Gastrocnemius medialis (tissue), 4 donors: ENCODE data around the gene GALR1. TPM values are rescaled to one million over a fixed set of nuclear protein-coding genes. Genes with fewer than 3 reads are reported as not detected.
A peak's percentile ranks its signal among the peaks of the same experiment; 100 is the strongest.
"Not testable (repeated sequence)": the region's sequence is repeated elsewhere in the genome, so short reads cannot be mapped to it uniquely, and the experiment has no call there.

Experiments
- ATAC-seq, 2 donors: fragments of 150-250 bp; one replicate each; pipeline ENCODE4 v1.9.1; 2016
- DNase-seq, 2 donors: peaks; one replicate each; pipeline ENCODE4 v3.0.0-alpha.2; 2019
- H3K27ac ChIP-seq, 4 donors: fragments of 200-600 bp; sonication (generic); 1 replicate in 1 of 4; 2 replicates in 3 of 4; pipeline ENCODE4 v1.5.1; 2016 to 2018; ENCODE audit warnings: mild to moderate bottlenecking in 2 of 4, moderate library complexity in 1 of 4
- H3K27me3 ChIP-seq, 3 donors: fragments of 200-600 bp; sonication (generic) in 2 of 3; 1 replicate in 1 of 3; 2 replicates in 2 of 3; pipeline versions ENCODE4 v1.5.1 to v1.6.0; 2016 to 2019; ENCODE audit warnings: mild to moderate bottlenecking in 1 of 3, moderate library complexity in 1 of 3
- H3K36me3 ChIP-seq, 2 donors: fragments of 200-600 bp; sonication (generic) in 1 of 2; one replicate each; pipeline ENCODE4 v1.5.1; 2017 to 2018
- H3K4me1 ChIP-seq, 2 donors: fragments of 200-600 bp; sonication (generic) in 1 of 2; one replicate each; pipeline ENCODE4 v1.5.1; 2016 to 2017; ENCODE audit warnings: mild to moderate bottlenecking in 2 of 2
- H3K4me3 ChIP-seq, 4 donors: fragments of 200-600 bp; sonication (generic) in 3 of 4; 1 replicate in 1 of 4; 2 replicates in 3 of 4; pipeline ENCODE4 v1.5.1; 2016 to 2019; ENCODE audit warnings: mild to moderate bottlenecking in 2 of 4
- H3K9me3 ChIP-seq, 3 donors: fragments of 200-600 bp; sonication (generic) in 2 of 3; 1 replicate in 1 of 3; 2 replicates in 2 of 3; pipeline ENCODE4 v1.5.1; 2016 to 2019
- CTCF ChIP-seq, 5 experiments: fragments of 450-650 bp in 3 of 5; fragments of 200-600 bp in 2 of 5; sonication (generic) in 2 of 5; IDR thresholded peaks in 4 of 5; conservative IDR thresholded peaks in 1 of 5; 1 replicate in 4 of 5; 2 replicates in 1 of 5; pipeline ENCODE4 v1.5.1; 2016 to 2019; ENCODE audit warnings: antibody characterized with exemption in 5 of 5, mild to moderate bottlenecking in 3 of 5, moderate library complexity in 3 of 5
- POLR2A ChIP-seq, 2 donors: fragments of 450-650 bp; IDR thresholded peaks; one replicate each; pipeline ENCODE4 v1.6.1; 2017; ENCODE audit warnings: antibody characterized with exemption in 2 of 2, mild to moderate bottlenecking in 2 of 2, moderate library complexity in 2 of 2
- in situ Hi-C, 4 donors: fragments of 200-750 bp; cut with MboI; loops; one replicate each; pipeline versions ENCODE4 v1.15.0 to v1.8.0; 2017; ENCODE audit warnings: low sequenced_read_pairs in 4 of 4
- intact Hi-C: fragments of 100-400 bp; cut with DNase I; formaldehyde crosslinking; loops from one replicate; pipeline ENCODE4 v1.15.1; 2023; ENCODE audit warnings: low total_unique reads
- total RNA-seq, 4 donors: library from RNA; depleted of rRNA; stranded (reverse); fragments of >200 nt; gene quantifications; one replicate each; pipeline versions ENCODE4 v1.1.0 to v1.2.3, GENCODE V29; 2016

The GALR1 gene
- total RNA-seq, 4 donors from 2014 or later = not detected

- H3K27ac ChIP-seq = no peak overlapping the region
- in situ Hi-C loops = loop anchor here in 2 of 4 donors (25.0 kb wide), 2 partner anchors 160 to 235 kb away; no protein-coding TSS in a partner anchor
- TF ChIP-seq POLR2A (IDR thresholded peaks at IDR 0.05) = no peak
- H3K27me3 ChIP-seq = peaks cover 0 to 2% (median 0%) of the 10 kb centered on the region in 3 donors
- no peaks in the 10 kb centered on the region for H3K36me3 ChIP-seq
- intact Hi-C loops = loop anchor here (10.0 kb wide), 1 partner anchor 48 kb away; no protein-coding TSS in a partner anchor
- no peak for ATAC-seq
- no peaks in the 10 kb centered on the region for H3K4me1 ChIP-seq
- H3K4me3 ChIP-seq = no peak overlapping the region
- H3K9me3 ChIP-seq = no peaks in the 10 kb centered on the region
- no peak for DNase-seq
Measured at GRCh38 chr18:77222464-77222863, 27.2 kb upstream of the GALR1 start.

- no peak overlapping the region for H3K4me3 ChIP-seq
- no peak for TF ChIP-seq CTCF (IDR thresholded peaks at IDR 0.05 in 4 of 5, conservative IDR thresholded peaks at IDR 0.05 in 1 of 5)
- no peak for TF ChIP-seq POLR2A (IDR thresholded peaks at IDR 0.05)
- ATAC-seq (no peak), DNase-seq (no peak)
- no peaks in the 10 kb centered on the region for H3K9me3 ChIP-seq
- no peaks in the 10 kb centered on the region for H3K36me3 ChIP-seq
- in situ Hi-C loops (loop anchor here in 2 of 4 donors (25.0 kb wide), 2 partner anchors 161 to 236 kb away; no protein-coding TSS in a partner anchor), intact Hi-C loops (loop anchor here (10.0 kb wide), 1 partner anchor 48 kb away; no protein-coding TSS in a partner anchor)
- peaks cover 0 to 2% (median 0%) of the 10 kb centered on the region in 3 donors for H3K27me3 ChIP-seq
- H3K27ac ChIP-seq = no peak overlapping the region
- H3K4me1 ChIP-seq = no peaks in the 10 kb centered on the region
Measured at GRCh38 chr18:77223221-77223639, 26.4 kb upstream of the GALR1 start.

- intact Hi-C loops (loop anchor here (10.0 kb wide), 1 partner anchor 49 kb away; no protein-coding TSS in a partner anchor), in situ Hi-C loops (loop anchor here in 2 of 4 donors (25.0 kb wide), 2 partner anchors 161 to 236 kb away; no protein-coding TSS in a partner anchor)
- Histone ChIP-seq H3K27me3 (peaks cover 0 to 2% (median 0%) of the 10 kb centered on the region in 3 donors), H3K4me3 (no peak overlapping the region), H3K27ac (no peak overlapping the region), H3K36me3 (no peaks in the 10 kb centered on the region), H3K9me3 (no peaks in the 10 kb centered on the region), H3K4me1 (no peaks in the 10 kb centered on the region)
- DNase-seq (no peak), ATAC-seq (peak in 1 of 2 donors; percentile 19)
- no peak for TF ChIP-seq CTCF (IDR thresholded peaks at IDR 0.05 in 4 of 5, conservative IDR thresholded peaks at IDR 0.05 in 1 of 5)
- no peak for TF ChIP-seq POLR2A (IDR thresholded peaks at IDR 0.05)
Measured at GRCh38 chr18:77223653-77224052, 26.0 kb upstream of the GALR1 start.

- DNase-seq (no peak), ATAC-seq (no peak)
- Histone ChIP-seq H3K27me3 (no peaks in the 10 kb centered on the region), H3K4me3 (no peak overlapping the region), H3K27ac (no peak overlapping the region), H3K36me3 (no peaks in the 10 kb centered on the region), H3K4me1 (no peaks in the 10 kb centered on the region), H3K9me3 (no peaks in the 10 kb centered on the region)
- in situ Hi-C loops (no loop called here), intact Hi-C loops (no loop called here)
- TF ChIP-seq CTCF (IDR thresholded peaks at IDR 0.05 in 4 of 5, conservative IDR thresholded peaks at IDR 0.05 in 1 of 5) = no peak
Measured at GRCh38 chr18:77230645-77231044, 19.0 kb upstream of the GALR1 start.

- in situ Hi-C loops = no loop called here
- ATAC-seq = no peak
- Histone ChIP-seq H3K4me3 (no peak overlapping the region), H3K9me3 (peaks cover 0 to 4% (median 2%) of the 10 kb centered on the region in 3 donors), H3K27me3 (no peaks in the 10 kb centered on the region), H3K27ac (no peak overlapping the region), H3K4me1 (no peaks in the 10 kb centered on the region), H3K36me3 (no peaks in the 10 kb centered on the region)
- TF ChIP-seq POLR2A (IDR thresholded peaks at IDR 0.05) (no peak), CTCF (IDR thresholded peaks at IDR 0.05 in 4 of 5, conservative IDR thresholded peaks at IDR 0.05 in 1 of 5) (no peak)
- no peak for DNase-seq
- intact Hi-C loops = no loop called here
Measured at GRCh38 chr18:77234504-77235365, 14.9 kb upstream of the GALR1 start.

GRCh38 chr18:77239285-77239684, 10.4 kb upstream of the GALR1 start:
- H3K36me3 ChIP-seq, intact Hi-C loops, H3K27me3 ChIP-seq, DNase-seq, H3K4me1 ChIP-seq, H3K27ac ChIP-seq, in situ Hi-C loops, H3K4me3 ChIP-seq, ATAC-seq: not testable (repeated sequence)
- peaks cover 0 to 11% (median 4%) of the 10 kb centered on the region in 3 donors for H3K9me3 ChIP-seq
